Measurements from ENCODE around the gene ZNF747.

GRCh38 chr16:30567991-30568638, 33.5 kb upstream of the ZNF747 start:
- TF ChIP-seq, protein P1, sequence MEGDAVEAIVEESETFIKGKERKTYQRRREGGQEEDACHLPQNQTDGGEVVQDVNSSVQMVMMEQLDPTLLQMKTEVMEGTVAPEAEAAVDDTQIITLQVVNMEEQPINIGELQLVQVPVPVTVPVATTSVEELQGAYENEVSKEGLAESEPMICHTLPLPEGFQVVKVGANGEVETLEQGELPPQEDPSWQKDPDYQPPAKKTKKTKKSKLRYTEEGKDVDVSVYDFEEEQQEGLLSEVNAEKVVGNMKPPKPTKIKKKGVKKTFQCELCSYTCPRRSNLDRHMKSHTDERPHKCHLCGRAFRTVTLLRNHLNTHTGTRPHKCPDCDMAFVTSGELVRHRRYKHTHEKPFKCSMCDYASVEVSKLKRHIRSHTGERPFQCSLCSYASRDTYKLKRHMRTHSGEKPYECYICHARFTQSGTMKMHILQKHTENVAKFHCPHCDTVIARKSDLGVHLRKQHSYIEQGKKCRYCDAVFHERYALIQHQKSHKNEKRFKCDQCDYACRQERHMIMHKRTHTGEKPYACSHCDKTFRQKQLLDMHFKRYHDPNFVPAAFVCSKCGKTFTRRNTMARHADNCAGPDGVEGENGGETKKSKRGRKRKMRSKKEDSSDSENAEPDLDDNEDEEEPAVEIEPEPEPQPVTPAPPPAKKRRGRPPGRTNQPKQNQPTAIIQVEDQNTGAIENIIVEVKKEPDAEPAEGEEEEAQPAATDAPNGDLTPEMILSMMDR (IDR thresholded peaks at IDR 0.05; ENCODE audit: insufficient read depth, low read depth, low read length), result no peak
- TF ChIP-seq EZH2 (IDR thresholded peaks at IDR 0.05; ENCODE audit: insufficient read depth, low read length), result no peak

Data from astrocyte (in vitro differentiated cells and primary cell).